Measurements from ENCODE around the gene KLHDC8A. TPM values are rescaled to one million over a fixed set of nuclear protein-coding genes. Genes with fewer than 3 reads are reported as not detected.

KLHDC8A gene
- total RNA-seq, 2 donors from 2014 or later = 15.6 TPM; not detected in 1

DNA sequence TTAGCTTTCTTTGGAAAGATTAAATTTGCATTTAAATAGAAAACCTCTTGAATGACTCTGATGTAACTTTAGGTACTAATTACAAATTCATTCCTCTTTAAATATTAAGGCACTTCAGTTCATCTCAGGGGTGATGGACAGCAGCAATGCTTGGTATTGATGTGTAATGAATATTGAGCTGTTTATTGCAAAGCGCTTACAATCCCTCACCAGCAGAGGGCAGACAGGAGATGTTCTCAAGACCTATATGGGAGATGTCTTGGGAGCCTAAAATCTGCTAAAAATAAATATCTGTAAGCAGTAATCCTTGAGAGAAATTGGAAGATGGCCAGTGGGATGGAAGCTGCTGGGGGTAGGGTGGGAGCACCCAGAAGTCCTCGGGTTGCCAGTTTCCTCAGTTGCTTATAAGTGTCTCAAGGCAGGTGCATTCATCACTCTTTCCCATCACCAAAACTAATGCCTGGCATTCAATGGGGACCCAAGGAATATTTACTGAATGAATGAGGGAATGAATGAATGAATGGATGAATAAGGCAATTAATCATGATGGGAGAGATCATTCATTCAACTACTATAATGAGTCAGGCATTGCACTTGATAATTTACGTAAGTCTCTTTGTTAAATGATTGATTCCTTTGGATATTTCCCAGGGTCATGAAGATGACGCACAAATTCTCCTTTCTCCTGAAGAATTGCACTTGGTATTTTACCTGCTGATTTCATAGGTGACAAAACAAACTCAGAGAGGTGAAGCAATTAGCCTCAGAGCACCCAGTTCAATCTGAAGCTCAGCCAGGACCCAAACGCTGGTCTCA lies 2.3 kb downstream of the KLHDC8A start:
- Histone ChIP-seq H3K9me3 (no peaks in the 10 kb centered on the region), H3K36me3 (no peaks in the 10 kb centered on the region), H3K4me3 (no peak overlapping the region), H3K27ac (no peak overlapping the region), H3K27me3 (replicated peaks; ENCODE audit: insufficient read depth) (no peaks in the 10 kb centered on the region), H3K4me1 (replicated peaks) (no peaks in the 10 kb centered on the region)
- peak; percentile 60 for DNase-seq (ENCODE audit: low spot score)
- intact Hi-C loops (cut with DNase I) = loop anchor here (2.0 to 10.0 kb wide), 3 partner anchors 73 to 170 kb away; no protein-coding TSS in a partner anchor
- WGBS = 46% methylated on average over 5 of the region's 5 CpGs
- TF ChIP-seq, protein P1, sequence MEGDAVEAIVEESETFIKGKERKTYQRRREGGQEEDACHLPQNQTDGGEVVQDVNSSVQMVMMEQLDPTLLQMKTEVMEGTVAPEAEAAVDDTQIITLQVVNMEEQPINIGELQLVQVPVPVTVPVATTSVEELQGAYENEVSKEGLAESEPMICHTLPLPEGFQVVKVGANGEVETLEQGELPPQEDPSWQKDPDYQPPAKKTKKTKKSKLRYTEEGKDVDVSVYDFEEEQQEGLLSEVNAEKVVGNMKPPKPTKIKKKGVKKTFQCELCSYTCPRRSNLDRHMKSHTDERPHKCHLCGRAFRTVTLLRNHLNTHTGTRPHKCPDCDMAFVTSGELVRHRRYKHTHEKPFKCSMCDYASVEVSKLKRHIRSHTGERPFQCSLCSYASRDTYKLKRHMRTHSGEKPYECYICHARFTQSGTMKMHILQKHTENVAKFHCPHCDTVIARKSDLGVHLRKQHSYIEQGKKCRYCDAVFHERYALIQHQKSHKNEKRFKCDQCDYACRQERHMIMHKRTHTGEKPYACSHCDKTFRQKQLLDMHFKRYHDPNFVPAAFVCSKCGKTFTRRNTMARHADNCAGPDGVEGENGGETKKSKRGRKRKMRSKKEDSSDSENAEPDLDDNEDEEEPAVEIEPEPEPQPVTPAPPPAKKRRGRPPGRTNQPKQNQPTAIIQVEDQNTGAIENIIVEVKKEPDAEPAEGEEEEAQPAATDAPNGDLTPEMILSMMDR (IDR thresholded peaks at IDR 0.05) = peak; percentile 61 to 76 (median 70)
- TF ChIP-seq POLR2A (IDR thresholded peaks at IDR 0.05) = no peak
- no peak for TF ChIP-seq POLR2AphosphoS5 (IDR thresholded peaks at IDR 0.05)

DNA sequence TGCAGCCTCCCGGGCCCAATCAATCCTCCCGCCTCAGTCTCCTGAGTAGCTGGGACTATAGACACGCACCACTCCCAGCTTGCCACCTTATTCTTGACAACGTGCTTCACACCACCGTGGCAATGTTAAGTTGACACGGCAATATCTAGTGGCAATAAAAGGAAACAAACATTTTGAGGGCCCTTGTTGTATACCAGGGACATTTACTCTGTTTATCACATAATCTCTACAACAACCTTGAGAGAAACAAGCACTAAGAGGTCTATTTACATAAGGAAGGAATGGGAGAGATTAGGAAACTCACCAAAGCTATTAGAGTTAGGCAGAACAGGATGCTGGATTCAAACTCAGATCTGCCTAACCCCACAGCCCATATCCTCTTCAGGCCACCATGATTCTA lies 3.1 kb downstream of the KLHDC8A start:
- H3K27me3 ChIP-seq (replicated peaks; ENCODE audit: insufficient read depth) = no peaks in the 10 kb centered on the region
- H3K9me3 ChIP-seq = no peaks in the 10 kb centered on the region
- DNase-seq (ENCODE audit: low spot score) = no peak
- TF ChIP-seq, protein P1 (IDR thresholded peaks at IDR 0.05) = no peak
- TF ChIP-seq POLR2AphosphoS5 (IDR thresholded peaks at IDR 0.05) (no peak), POLR2A (IDR thresholded peaks at IDR 0.05) (no peak)
- H3K4me3 ChIP-seq = no peak overlapping the region
- no peaks in the 10 kb centered on the region for H3K36me3 ChIP-seq
- intact Hi-C loops (cut with DNase I) = loop anchor here (2.0 to 10.0 kb wide), 3 partner anchors 74 to 171 kb away; no protein-coding TSS in a partner anchor
- 86% methylated on average over 6 of the region's 6 CpGs for WGBS
- H3K4me1 ChIP-seq (replicated peaks) = no peaks in the 10 kb centered on the region
- no peak overlapping the region for H3K27ac ChIP-seq

DNA sequence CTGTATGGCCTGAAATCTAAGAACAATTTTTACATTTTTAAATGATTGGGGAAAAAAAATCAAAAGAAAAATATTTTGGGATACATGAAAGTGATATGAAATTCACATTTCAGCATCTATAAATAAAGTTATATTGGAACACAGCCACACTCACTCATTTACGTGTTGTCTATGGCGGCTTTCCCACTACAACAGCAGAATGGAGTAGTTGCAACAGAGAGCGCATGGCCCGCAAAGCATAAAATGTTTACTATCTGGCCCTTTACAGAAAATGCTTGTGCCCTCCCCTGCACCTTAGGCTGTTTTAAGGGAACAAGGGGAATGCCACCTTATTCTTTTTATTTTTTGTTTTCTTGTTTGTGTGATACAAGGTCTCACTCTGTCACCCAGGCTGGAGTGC lies 3.5 kb downstream of the KLHDC8A start:
- Histone ChIP-seq H3K36me3 (no peaks in the 10 kb centered on the region), H3K27me3 (replicated peaks; ENCODE audit: insufficient read depth) (no peaks in the 10 kb centered on the region), H3K4me1 (replicated peaks) (no peaks in the 10 kb centered on the region), H3K9me3 (no peaks in the 10 kb centered on the region), H3K4me3 (no peak overlapping the region), H3K27ac (no peak overlapping the region)
- TF ChIP-seq, protein P1 (IDR thresholded peaks at IDR 0.05) = no peak
- no peak for TF ChIP-seq POLR2A (IDR thresholded peaks at IDR 0.05)
- no peak for TF ChIP-seq POLR2AphosphoS5 (IDR thresholded peaks at IDR 0.05)
- WGBS = 82% methylated on average over 4 of the region's 4 CpGs
- intact Hi-C loops (cut with DNase I) = loop anchor here (5.0 to 10.0 kb wide), 2 partner anchors 74 to 172 kb away; no protein-coding TSS in a partner anchor
- no peak for DNase-seq (ENCODE audit: low spot score)

DNA sequence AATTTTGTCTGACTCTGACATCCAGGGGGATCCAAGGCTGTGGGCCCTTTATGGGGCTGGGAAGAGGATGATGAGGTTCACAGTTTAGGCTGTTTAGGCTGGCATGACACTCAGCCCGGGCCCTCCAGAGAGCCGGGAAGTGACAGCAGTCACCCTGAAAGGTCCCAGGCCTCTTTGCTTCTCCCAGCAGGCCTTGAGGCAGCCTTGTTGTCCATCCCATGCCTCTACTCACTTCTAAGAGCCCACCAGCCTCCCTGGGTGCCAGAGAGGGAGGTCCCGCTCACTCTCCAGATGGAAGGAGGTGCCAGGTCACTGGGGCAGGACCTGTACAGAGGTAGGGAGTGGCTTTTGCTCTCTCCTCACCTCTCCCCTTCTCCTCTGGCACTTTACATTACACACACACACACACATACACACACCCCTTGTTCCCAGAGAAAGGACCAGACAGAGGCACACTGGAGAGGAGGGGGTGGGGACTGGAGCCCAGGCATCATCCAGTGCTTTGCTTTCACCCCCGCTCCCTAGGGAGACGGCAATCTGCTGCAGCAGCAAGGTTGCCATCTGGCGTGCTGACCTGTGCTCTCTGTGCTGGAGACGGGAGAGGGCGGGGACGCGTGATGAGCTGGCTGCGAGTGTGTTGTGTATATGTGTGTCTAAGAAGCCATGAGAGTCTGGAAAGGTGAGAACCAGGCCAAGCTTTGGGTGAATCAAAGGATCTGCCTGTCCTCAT lies 4.6 kb downstream of the KLHDC8A start:
- WGBS = 72% methylated on average over 11 of the region's 11 CpGs
- intact Hi-C loops (cut with DNase I) = loop anchor here (5.0 to 10.0 kb wide), 2 partner anchors 75 to 173 kb away; no protein-coding TSS in a partner anchor

More for the DNA sequence above, 4.6 kb downstream of the KLHDC8A start:
- no peaks in the 10 kb centered on the region for H3K9me3 ChIP-seq
- no peak for DNase-seq (ENCODE audit: low spot score)
- TF ChIP-seq POLR2AphosphoS5 (IDR thresholded peaks at IDR 0.05) (no peak), POLR2A (IDR thresholded peaks at IDR 0.05) (no peak)
- TF ChIP-seq, protein P1 (IDR thresholded peaks at IDR 0.05) = no peak
- H3K4me1 ChIP-seq (replicated peaks) = no peaks in the 10 kb centered on the region
- H3K27me3 ChIP-seq (replicated peaks; ENCODE audit: insufficient read depth) = no peaks in the 10 kb centered on the region
- no peak overlapping the region for H3K27ac ChIP-seq
- no peaks in the 10 kb centered on the region for H3K36me3 ChIP-seq
- H3K4me3 ChIP-seq = no peak overlapping the region

Measured in prostate gland (tissue), 2 donors.